HG03139 (cell line): Measurements from ENCODE around the gene PDE10A.

Experiments
- ATAC-seq: cut with Tn5 transposase; IDR thresholded peaks from one replicate; pipeline ENCODE4 v1.9.1; 2021; ENCODE audit not compliant: unreplicated experiment

PDE10A gene

DNA sequence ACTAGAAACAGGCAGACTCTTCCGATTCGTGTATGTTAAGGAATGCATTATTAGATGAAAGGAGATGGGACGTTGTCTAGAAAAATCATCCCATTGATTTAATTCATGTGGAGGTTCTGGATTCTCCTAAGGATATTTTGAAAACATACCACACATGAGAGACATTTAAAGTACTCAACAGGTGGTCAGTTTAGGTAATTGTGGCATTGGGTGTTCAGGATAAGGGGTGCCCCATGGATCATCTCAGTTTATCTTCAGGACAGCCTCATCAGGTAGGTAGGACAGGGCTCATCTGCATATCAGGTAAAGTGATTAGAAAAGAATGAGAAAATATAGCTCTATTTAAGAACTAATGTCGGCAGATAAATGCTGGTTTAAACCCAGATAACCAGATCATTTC, 15.9 kb upstream of the PDE10A start:
- no peak for ATAC-seq

DNA sequence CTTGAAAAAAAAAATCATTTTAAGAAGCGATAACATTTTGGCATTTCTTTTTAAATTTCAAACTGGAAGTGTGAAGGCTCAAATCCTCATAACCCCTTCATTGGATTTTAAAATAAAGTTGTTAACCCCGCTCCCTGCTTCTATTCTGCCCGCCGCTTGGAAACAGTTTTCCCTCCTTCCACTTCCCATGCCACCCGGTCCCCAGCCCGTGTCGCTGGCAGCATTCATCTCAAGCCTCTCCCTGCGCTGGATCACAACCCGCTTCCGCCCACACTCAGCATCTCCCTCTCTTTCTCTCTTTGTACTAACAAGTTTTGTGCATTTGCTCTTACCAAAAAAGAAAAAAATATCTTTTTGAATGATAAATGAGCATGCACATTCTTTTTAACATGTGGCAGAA, 15.4 kb upstream of the PDE10A start:
- ATAC-seq: no peak

DNA sequence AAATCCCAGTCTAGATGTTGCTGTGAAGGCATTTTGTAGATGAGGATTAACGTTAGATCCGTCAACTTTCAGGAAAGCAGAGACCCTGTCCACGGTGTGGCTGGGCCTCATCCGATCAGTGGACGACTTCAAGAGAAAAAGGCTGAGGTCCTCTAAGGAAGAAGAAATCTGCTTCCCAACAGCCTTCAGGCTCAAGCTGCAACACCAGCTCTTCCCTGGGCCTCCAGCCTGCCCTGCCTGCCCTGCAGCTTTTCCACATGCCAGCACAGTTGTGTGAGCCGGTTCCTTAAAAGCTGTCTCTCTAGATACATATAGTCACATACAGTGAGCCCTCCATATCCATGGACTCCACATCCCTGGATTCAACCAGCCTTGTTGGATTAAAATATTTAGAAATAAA, 14.1 kb upstream of the PDE10A start:
- ATAC-seq: no peak

DNA sequence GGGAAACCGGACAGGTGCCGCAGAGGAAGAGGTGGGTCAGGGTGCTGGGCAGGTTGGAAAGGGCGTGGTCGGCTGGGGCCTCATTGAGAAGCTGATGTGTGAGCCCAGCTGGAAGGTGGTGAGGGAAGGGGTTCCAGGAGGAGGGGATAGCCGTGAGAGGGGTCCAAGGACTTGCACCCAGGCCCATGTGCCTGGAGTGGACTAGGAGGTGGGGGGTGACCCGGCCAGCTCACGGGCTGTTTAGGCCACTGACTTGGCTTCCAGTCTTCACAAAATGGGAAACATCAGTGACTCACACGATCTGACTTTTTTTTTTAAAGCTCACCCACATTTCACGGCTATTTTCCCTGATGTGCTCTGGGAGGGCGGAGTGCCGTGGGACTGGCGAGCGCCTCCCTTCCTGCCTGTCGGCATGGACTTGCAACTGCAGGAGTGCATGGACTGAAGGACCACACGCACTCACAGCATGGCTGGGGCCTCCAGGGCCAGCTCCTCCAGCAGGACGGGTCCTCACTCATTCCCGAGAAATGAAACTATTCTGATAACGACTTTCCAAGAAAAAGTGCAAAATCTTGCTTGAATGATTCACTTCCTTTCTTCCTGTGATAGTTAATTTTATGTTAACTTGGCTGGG, 13.5 kb upstream of the PDE10A start:
- no peak for ATAC-seq

GRCh38 chr6:165675120-165675519, 12.1 kb upstream of the PDE10A start:
- ATAC-seq: no peak

DNA sequence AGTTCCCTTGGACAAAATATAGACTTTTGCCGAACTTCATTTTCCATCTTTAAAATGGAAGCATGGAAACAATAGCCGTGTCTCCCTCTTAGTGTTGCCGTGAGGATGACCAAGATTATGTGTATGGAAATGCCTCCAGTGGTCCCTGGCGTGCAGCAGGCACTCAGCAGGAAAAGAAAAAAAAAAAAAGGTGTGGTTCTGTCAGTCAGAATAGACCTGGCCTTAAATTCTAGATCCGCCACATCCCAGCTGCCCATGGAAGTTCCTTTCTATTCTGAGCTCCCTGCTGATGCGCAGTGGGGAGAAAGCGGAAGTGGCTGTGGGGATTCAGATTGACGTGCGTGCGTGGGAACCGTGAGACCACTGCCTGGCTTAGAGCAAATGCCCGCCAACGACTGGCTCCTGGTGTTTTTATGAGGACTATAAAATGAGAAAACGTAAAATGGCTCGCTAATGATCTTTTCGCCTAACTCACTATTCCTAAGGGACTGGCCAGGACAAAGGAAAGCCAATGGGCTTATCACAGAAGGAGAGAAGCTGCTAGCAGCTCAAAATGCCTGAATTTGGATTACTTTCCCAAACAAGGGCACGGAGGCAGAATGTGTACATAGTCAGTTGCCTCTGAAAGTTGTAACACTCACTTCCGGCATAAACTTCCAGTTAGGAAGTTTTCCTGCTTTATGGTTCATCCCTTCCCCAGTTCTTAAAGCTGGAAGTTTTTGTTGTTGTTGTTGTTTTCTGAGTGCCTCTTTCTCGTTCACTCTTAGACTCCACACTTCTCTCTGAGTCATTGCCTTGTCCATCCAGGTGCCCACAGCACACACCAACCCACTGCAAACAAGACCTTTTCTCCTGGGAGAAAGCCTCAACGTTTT, 11.4 kb upstream of the PDE10A start:
- no peak for ATAC-seq

DNA sequence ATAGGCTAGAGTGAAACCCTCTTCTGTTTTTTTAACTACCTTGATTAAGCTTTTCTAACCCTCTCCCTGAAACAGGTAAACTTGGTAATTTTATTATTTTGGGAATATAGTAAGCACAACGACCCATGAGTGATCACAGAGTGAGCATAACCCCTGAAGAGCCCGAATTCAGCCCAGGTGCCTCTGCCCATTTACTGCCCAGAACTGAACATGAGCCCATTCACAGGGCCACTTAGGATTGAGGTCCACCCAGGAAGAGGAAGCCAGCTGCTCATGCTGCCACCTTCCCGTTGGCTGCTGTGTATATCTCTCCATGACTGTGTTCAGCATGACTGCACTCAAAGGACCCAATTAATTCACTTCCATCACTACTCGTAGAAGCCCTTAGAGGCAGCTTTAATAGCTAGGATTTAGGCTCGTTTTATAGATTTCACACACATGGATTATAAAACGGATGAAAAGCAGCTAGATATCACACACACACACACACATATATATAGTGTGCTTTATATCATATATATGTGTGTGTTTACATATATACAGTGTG, 8.3 kb upstream of the PDE10A start:
- ATAC-seq: no peak

DNA sequence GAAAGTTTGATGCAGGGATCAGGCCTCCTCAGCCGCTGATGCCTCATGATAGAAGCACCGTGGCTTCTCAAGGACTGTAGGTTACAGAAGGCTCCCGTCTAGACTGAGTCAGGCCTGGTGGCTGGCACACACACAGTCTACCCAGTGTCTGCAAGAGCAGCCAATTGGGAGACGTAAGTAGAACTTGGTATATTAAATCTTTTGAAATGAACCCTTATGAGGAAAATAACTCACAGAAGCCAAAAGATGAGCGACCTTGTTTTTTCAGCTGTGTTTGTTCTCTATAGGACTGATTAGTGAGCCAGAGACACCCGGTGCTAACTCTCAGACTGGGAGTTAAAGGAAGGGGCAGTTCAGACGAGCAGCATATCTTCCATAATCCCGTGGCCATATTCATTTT, 5.9 kb upstream of the PDE10A start:
- no peak for ATAC-seq

GRCh38 chr6:165665384-165665672, 2.3 kb upstream of the PDE10A start:
- ATAC-seq: no peak

DNA sequence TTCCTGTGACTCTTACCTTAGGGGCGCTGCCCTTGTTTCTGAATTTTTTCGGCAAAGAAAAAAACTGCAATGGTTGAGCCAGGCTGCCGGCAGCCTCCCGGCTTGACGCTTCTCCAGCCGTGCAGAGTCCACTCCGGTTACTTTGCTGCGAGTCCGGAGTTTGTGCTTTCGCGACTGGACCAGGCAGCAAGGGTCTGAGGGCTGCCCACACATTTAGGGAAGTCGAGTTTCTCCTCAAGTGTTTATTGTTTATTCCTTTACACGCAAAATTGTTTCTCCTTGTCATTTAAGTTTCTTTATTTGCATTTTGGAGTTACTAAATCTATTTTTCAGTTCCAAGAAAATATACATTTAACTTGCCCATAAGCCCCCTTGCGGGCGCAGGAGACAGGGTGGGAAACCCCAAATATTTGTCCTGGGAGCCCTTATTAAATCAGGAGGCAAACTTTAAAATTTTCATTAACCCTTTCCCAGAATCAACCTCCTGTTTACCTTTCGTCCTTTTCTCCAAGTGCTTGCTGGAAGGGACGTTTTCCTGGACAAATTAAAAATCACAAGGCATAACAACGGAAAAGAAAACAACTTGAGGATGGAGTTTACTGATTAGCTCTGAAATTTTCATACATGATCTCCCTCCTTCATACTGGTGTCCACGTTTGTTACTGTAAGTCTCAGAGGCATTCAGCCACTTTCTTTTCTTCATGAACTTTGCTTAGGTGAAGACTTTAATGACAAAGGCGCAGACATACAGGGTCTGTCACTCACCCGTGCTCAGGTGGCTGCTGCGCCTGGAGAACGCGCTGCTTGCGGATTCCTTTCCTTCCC, 1.7 kb upstream of the PDE10A start:
- ATAC-seq: no peak

- ATAC-seq: no peak
Measured at GRCh38 chr6:165663736-165664558, 906 bp upstream of the PDE10A start.

GRCh38 chr6:165663377-165663735, 315 bp upstream of the PDE10A start:
- no peak for ATAC-seq

- ATAC-seq: no peak
Measured at GRCh38 chr6:165662041-165662748, 846 bp downstream of the PDE10A start.

DNA sequence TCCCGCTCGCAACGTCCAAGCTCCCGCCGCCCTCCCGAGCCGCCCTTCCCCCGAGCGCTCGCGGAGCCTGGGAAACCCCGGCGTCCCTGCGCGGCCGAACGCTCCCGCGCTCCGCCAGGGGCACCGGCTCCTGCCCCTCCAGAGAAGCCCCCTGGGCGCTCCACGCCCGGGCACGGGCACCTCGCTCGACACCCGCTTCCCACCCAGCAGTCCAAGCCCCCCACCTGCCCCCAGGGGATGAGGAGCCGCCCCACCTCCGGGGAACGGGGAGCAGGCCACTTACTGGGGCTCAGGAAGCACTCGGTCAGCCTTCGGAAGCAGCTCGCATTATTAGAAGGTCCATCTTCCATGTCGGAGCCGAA, 1.4 kb downstream of the PDE10A start:
- no peak for ATAC-seq

GRCh38 chr6:165660857-165661663, 2.0 kb downstream of the PDE10A start:
- no peak for ATAC-seq

DNA sequence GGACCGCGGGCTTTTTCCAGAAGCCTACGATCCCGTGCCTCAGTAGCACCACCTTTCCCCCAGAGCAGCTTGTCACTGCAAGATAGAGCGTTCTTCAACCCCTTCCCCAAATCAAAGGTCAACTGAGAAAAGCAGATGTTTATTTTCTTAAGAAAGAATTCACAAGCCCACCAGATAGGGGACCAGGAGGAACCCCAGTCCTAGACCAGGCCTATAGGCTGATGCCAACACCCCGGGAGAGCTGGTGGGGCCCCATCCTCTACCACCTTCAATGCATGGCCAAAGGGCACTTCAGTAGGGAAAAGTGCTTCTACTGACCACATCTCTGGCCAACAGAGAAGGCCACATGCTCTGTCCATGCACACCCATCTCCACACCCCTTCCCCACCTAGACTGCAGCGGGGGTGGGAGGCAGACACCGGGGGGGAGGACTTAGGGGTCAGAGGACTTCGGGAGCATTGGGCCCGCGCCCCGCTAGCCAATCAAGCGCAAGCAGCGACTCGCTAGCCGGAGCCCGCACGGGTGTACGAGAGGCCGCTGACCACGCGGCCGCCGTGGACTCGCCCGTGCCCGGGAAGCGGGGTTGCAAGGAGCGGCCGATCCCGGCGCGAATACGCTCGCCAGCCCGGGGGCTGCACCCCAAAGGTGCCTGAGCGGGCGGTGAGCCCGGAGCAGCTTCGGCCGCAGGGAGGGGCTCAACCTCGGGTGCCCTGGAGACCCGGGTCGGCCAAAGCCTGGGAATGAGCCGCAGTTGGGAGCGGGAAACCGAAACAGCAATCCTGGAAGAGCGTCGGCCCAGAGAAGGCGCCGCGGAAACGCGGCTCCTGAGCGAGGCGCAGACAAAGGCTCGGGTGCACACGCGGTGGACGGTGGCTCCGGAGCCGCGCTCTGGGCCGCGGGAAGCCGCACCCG, 2.8 kb downstream of the PDE10A start:
- no peak for ATAC-seq

- ATAC-seq: no peak
Measured at GRCh38 chr6:165658395-165659058, 4.5 kb downstream of the PDE10A start.

GRCh38 chr6:165657325-165657680, 5.7 kb downstream of the PDE10A start:
- no peak for ATAC-seq
